ENCODE results near the gene POU5F1. TPM values are rescaled to one million over a fixed set of nuclear protein-coding genes. Genes with fewer than 3 reads are reported as not detected.

The POU5F1 gene
- total RNA-seq (2022; extraction: Qiagen RNA extraction; ENCODE audit: low read depth) = 2.5 to 4.6 TPM (median 3.8 TPM) in 5 replicates

GRCh38 chr6:31170600-31170881 lies at the start of gene POU5F1:
TSS of gene POU5F1 (minus strand) at chr6:31170682. CDS start at chr6:31170620, 62 bp downstream.

GRCh38 chr6:31158140-31158862 lies 12.2 kb downstream of the POU5F1 start, which contains the start of gene TCF19:
TSS of gene TCF19 (plus strand) at chr6:31158589. CDS start at chr6:31159470, 881 bp downstream.

GRCh38 chr6:31157513-31158139 lies 12.9 kb downstream of the POU5F1 start, which contains the start of gene CCHCR1:
TSS of gene CCHCR1 (minus strand) at chr6:31157802. CDS start at chr6:31157600, 202 bp downstream.

GRCh38 chr6:31138982-31139381 lies 31.5 kb downstream of the POU5F1 start, which contains the start of gene PSORS1C2:
TSS of gene PSORS1C2 (minus strand) at chr6:31139066. CDS start at chr6:31139026, 40 bp downstream.

GRCh38 chr6:31120151-31120915 lies 50.1 kb downstream of the POU5F1 start, which contains the start of gene CDSN:
TSS of gene CDSN (minus strand) at chr6:31120446. CDS start at chr6:31120419, 27 bp downstream.

GRCh38 chr6:31114541-31114878 lies 56.0 kb downstream of the POU5F1 start, which contains the start of gene PSORS1C1:
TSS of gene PSORS1C1 (plus strand) at chr6:31114800. CDS start at chr6:31129633, 14,833 bp downstream.

Other genes with a start within 250 kb of the POU5F1 start
- not detected in 5 replicates for gene SFTA2, start 238.5 kb downstream of the POU5F1 start, total RNA-seq (2022; extraction: Qiagen RNA extraction; ENCODE audit: low read depth)
- 0.02 to 0.05 TPM (median 0.03 TPM) in 3 of 5 replicates, not detected in the others for gene MUCL3, start 229.7 kb downstream of the POU5F1 start, total RNA-seq (2022; extraction: Qiagen RNA extraction; ENCODE audit: low read depth)
- gene MUC21, start 187.0 kb downstream of the POU5F1 start, total RNA-seq (2022; extraction: Qiagen RNA extraction; ENCODE audit: low read depth) = not detected in 5 replicates
- gene MUC22, start 160.2 kb downstream of the POU5F1 start, total RNA-seq (2022; extraction: Qiagen RNA extraction; ENCODE audit: low read depth) = 0.01 to 0.02 TPM (median 0.02 TPM) in 3 of 5 replicates, not detected in the others
- gene C6orf15, start 58.1 kb downstream of the POU5F1 start, total RNA-seq (2022; extraction: Qiagen RNA extraction; ENCODE audit: low read depth) = not detected in 5 replicates
- gene PSORS1C1, start 55.9 kb downstream of the POU5F1 start, total RNA-seq (2022; extraction: Qiagen RNA extraction; ENCODE audit: low read depth) = 3.1 to 5.8 TPM (median 5.5 TPM) in 5 replicates
- not detected in 5 replicates for gene CDSN, start 50.2 kb downstream of the POU5F1 start, total RNA-seq (2022; extraction: Qiagen RNA extraction; ENCODE audit: low read depth)
- gene PSORS1C2, start 31.6 kb downstream of the POU5F1 start, total RNA-seq (2022; extraction: Qiagen RNA extraction; ENCODE audit: low read depth) = not detected in 5 replicates
- gene CCHCR1, start 12.9 kb downstream of the POU5F1 start, total RNA-seq (2022; extraction: Qiagen RNA extraction; ENCODE audit: low read depth) = 5.7 to 8.3 TPM (median 6.8 TPM) in 5 replicates
- gene TCF19, start 12.1 kb downstream of the POU5F1 start, total RNA-seq (2022; extraction: Qiagen RNA extraction; ENCODE audit: low read depth) = 13.2 to 16.2 TPM (median 14.4 TPM) in 5 replicates
- 46.3 to 54.1 TPM (median 48.3 TPM) in 5 replicates for gene HLA-C, start 101.4 kb upstream of the POU5F1 start, total RNA-seq (2022; extraction: Qiagen RNA extraction; ENCODE audit: low read depth)
- 22.4 to 31.2 TPM (median 26.4 TPM) in 5 replicates for gene HLA-B, start 186.5 kb upstream of the POU5F1 start, total RNA-seq (2022; extraction: Qiagen RNA extraction; ENCODE audit: low read depth)
- gene MICA, start 232.9 kb upstream of the POU5F1 start, total RNA-seq (2022; extraction: Qiagen RNA extraction; ENCODE audit: low read depth) = 26.7 to 28.7 TPM (median 27.5 TPM) in 5 replicates

Data from A549 treated with DMSO at 1 μM for 4 hours (cell line).